ENCODE measurements around the gene SETD5. TPM values are rescaled to one million over a fixed set of nuclear protein-coding genes. Genes with fewer than 3 reads are reported as not detected.

SETD5 gene
- total and polyA plus RNA-seq, 2 of the 8 experiments (the other 6 are each of a cell fraction or from before 2014, with no cell fraction given), result 108 to 234 TPM

DNA sequence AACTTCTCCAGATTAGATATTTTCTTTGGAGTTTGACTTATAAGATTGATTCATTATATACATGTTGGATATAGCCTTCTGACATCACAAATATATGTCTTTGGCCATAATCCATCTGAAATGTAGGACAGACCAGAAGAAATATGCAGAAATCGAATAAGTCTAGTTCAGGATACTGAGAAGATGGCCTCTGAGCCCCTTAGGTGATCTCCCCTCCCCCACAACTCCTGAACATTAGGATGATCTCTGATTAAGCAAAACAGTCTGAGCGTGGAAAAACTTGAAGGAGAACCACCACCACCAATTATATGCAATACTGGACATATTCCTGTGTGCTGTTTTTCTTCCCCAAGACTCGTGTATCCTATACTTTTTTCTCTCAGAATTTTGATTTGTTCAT lies 3.2 kb downstream of the SETD5 start:
- Histone ChIP-seq H4K91ac (replicated peaks; ENCODE audit: insufficient read length, low read length) (no peak overlapping the region), H3K27me3 (replicated peaks in 1 of 4; ENCODE audit: control insufficient read depth in 3 of 4, extremely low read depth in 1 of 4, insufficient read depth in 3 of 4, low read length in 3 of 4) (no peaks in the 10 kb centered on the region), H4K5ac (ENCODE audit: insufficient read length, low read depth, low read length) (peak overlapping the region; percentile 79), H4K20me1 (replicated peaks in 1 of 2; ENCODE audit: control insufficient read depth in 1 of 2, insufficient read depth in 2 of 2, low read length in 2 of 2) (peaks cover 10 to 14% of the 10 kb centered on the region in 2 experiments), H2BK20ac (ENCODE audit: low read length) (no peak overlapping the region), H3K4me1 (replicated peaks in 1 of 4; ENCODE audit: control insufficient read depth in 3 of 4, insufficient read depth in 4 of 4, low read length in 3 of 4) (peaks cover 5 to 29% (median 13%) of the 10 kb centered on the region in 4 experiments; a peak in 5 of 7 replicates), H2BK5ac (ENCODE audit: low read depth, low read length) (no peak overlapping the region), H3K27ac (ENCODE audit: low read depth, low read length) (no peak overlapping the region), H3K23me2 (ENCODE audit: low read depth, low read length) (peaks cover 14% of the 10 kb centered on the region), H3K14ac (ENCODE audit: insufficient read length) (no peak overlapping the region), H3K18ac (ENCODE audit: extremely low read depth, low read length) (no peak overlapping the region), H3K4me2 (ENCODE audit: insufficient read depth in 1 of 2, low read depth in 2 of 2, low read length in 2 of 2) (peak overlapping the region; percentile 78 to 89), H3K56ac (replicated peaks; ENCODE audit: insufficient read length, low read depth, low read length) (no peak overlapping the region), H3K79me1 (ENCODE audit: low read depth, low read length) (no peaks in the 10 kb centered on the region), H4K8ac (ENCODE audit: extremely low read depth, insufficient read depth, low read length) (no peak overlapping the region), H2AFZ (ENCODE audit: low read length) (no peak overlapping the region), H3K36me3 (ENCODE audit: control insufficient read depth in 2 of 4, insufficient read depth in 4 of 4, low read length in 3 of 4) (no peaks in the 10 kb centered on the region), H3K4ac (replicated peaks; ENCODE audit: insufficient read length, low read depth, low read length) (no peak overlapping the region), H3K79me2 (ENCODE audit: control insufficient read depth in 1 of 2, insufficient read depth in 2 of 2, low read length in 2 of 2) (peaks cover 72 to 86% of the 10 kb centered on the region in 2 experiments), H3K9ac (replicated peaks in 1 of 4; ENCODE audit: extremely low read depth in 1 of 4, low read depth in 3 of 4, low read length in 3 of 4) (peak overlapping the region in 1 of 4 experiments; percentile 40; a peak in 2 of 7 replicates), H3K9me3 (ENCODE audit: insufficient read depth in 2 of 2, low read depth in 1 of 2, low read length in 1 of 2) (no peaks in the 10 kb centered on the region), H2BK15ac (ENCODE audit: low read length) (no peak overlapping the region), H3K23ac (ENCODE audit: insufficient read length) (no peak overlapping the region), H2BK12ac (ENCODE audit: low read depth, low read length) (no peak overlapping the region), H2BK120ac (replicated peaks; ENCODE audit: low read depth, low read length) (no peak overlapping the region), H3K4me3 (ENCODE audit: extremely low read depth in 1 of 4, insufficient read depth in 2 of 4, low read depth in 3 of 4, low read length in 4 of 4) (peak overlapping the region; percentile 27 to 99 (median 97); a peak in 6 of 8 replicates), H2AK5ac (ENCODE audit: low read depth, low read length) (no peak overlapping the region)
- no peak for DNase-seq (ENCODE audit: low read depth in 1 of 2, low spot score in 2 of 2)
- CTCF ChIA-PET (ENCODE audit: partially characterized antibody), result interaction anchor here (0.6 to 1.2 kb wide), 3 partner anchors 20 to 61 kb away, joined by 3 to 5 read pairs (median 3); no protein-coding TSS in a partner anchor
- no peak for FAIRE-seq
- POLR2A ChIA-PET (ENCODE audit: partially characterized antibody), result interaction anchor here (0.9 to 10.0 kb wide), 6 partner anchors 9 to 22 kb away, joined by 3 to 300 read pairs (median 10); no protein-coding TSS in a partner anchor
- 42% methylated on average over 3 of the region's 3 CpGs; no CpG with 5 or more reads in 1 of the 2 experiments for WGBS, 2 experiments (ENCODE audit: extremely low coverage in 1 of 2, insufficient coverage in 1 of 2, insufficient read length in 1 of 2, insufficient replicate concordance in 2 of 2, low coverage in 1 of 2, low lambda C conversion rate in 2 of 2, missing lambda C conversion rate in 1 of 2)
- 0 out of 2 replicates have a peak, but pooled peaks have one; percentile 51 for TF ChIP-seq YY1 (IDR thresholded peaks at IDR 0.05; ENCODE audit: low read depth, low read length)
- TF ChIP-seq, protein P1, sequence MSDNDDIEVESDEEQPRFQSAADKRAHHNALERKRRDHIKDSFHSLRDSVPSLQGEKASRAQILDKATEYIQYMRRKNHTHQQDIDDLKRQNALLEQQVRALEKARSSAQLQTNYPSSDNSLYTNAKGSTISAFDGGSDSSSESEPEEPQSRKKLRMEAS (IDR thresholded peaks at IDR 0.05), result no peak

Measured in H1 (cell line).